GM04503 (cell line): ENCODE data around the gene SARNP.
A peak's percentile ranks its signal among the peaks of the same experiment; 100 is the strongest.

ENCODE experiments used
- DNase-seq: peaks from one replicate; pipeline ENCODE4 v3.0.0-alpha.2; 2012; ENCODE audit warnings: low read depth

SARNP gene

DNA sequence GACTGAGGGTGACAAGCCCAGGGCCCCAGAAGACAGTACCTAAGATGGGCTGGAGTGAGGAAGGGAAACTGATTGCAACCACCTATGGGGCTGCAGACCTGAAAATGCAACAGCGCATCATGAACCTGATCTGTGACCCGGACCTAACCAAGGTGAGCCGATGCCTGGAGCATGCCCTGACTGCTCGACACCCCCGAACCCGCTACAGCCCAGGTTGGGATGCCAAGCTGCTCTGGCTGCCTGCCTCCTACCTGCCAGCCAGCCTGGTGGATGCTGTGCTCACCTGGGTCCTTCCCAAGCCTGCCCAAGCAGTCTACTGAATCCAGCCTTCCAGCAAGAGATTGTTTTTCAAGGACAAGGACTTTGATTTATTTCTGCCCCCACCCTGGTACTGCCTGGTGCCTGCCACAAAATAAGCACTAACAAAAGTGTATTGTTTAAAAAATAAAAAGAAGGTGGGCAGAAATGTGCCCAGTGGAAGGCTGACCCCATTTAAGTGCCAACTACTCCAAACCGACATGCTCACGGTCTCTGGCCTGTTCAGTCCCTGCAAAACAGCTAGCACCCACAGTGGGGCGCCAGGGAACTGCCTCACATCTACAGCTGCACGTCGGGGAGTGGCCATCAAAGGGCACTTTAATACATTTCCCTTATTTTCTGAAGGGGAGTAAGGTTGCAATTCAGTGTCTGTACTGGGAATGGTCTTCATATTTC lies 93.1 kb downstream of the SARNP start:
- no peak for DNase-seq

DNA sequence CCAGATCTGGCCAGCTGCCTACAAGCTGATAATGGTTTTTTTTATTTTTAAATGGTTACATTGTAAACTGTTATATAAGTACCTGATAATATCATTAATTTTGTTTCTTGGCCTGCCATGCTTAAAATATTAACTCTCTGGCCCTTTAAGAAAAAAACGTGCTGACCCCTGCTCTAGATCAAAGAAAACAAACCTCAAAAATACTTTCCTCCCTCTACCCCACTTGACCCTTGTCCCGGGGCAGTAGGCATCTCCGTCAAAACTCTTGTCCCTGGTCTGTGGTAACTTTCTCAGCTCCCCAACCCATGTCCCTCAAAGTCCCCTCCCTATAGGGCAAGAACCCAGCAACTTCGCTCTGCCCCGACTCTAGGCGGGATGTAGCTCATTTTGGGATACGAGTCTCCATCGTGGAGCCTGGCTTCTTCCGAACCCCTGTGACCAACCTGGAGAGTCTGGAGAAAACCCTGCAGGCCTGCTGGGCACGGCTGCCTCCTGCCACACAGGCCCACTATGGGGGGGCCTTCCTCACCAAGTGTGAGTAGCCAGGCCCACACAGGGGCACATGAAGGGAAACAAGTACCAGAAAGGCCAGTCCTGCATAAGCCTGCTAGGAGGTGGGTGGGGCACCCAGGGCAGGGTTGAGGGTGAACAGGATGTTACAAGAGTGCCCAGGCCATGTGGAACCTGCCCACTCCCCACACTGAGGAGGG lies 93.9 kb downstream of the SARNP start:
- no peak for DNase-seq

DNA sequence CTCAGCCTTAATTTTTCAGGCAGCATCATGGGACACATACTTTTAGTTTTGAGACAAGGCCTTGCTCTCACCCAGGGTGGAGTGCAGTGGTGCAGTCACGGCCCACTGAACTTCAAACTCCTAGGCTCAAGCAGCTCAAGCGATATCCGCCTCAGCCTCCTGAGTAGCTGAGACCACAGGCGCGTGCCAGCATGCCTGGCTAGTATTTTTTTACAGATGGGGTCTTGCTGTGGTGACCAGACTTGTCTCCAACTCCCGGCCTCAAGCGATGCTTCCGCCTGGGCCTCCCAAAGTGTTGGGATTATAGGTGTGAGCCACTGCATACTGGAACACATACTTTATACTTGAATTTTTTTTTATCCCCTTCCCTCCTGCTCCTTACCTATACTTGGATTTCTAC lies 94.6 kb downstream of the SARNP start:
- DNase-seq = no peak

DNA sequence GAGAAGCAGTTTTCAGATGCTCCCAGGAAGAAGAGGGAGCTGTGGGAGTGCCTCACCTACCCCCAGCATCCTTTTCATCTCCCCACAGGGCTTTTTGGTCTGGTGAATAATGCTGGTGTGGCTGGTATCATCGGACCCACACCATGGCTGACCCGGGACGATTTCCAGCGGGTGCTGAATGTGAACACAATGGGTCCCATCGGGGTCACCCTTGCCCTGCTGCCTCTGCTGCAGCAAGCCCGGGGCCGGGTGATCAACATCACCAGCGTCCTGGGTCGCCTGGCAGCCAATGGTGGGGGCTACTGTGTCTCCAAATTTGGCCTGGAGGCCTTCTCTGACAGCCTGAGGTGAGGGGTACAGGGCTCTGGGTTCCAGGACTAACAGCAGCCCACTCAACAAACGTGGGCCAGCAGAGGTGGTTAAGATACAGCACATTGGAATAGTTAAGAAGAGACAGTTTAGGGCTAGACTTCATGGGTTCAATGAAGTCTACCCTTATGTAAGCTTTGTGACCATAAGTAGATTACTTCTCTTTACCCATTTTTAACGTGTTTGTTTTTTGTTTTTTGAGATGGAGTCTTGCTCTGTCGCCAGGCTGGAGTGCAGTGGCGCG lies 95.8 kb downstream of the SARNP start:
- DNase-seq = no peak

DNA sequence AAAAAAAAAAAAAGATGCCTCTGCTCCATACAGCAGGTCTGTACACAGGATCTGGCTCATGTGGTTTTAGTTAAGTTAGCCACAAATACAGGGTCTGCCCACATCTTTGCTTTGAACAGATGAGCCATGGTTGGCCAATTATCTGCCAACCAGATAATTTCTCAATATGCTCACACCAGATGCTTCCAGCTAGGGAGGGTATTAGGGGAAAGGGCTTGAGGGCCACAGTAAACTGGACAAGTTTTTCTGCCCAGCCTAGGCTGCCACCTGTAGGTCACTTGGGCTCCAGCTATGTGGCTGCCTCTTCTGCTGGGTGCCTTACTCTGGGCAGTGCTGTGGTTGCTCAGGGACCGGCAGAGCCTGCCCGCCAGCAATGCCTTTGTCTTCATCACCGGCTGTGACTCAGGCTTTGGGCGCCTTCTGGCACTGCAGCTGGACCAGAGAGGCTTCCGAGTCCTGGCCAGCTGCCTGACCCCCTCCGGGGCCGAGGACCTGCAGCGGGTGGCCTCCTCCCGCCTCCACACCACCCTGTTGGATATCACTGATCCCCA lies 96.6 kb downstream of the SARNP start:
- DNase-seq = peak; percentile 89

DNA sequence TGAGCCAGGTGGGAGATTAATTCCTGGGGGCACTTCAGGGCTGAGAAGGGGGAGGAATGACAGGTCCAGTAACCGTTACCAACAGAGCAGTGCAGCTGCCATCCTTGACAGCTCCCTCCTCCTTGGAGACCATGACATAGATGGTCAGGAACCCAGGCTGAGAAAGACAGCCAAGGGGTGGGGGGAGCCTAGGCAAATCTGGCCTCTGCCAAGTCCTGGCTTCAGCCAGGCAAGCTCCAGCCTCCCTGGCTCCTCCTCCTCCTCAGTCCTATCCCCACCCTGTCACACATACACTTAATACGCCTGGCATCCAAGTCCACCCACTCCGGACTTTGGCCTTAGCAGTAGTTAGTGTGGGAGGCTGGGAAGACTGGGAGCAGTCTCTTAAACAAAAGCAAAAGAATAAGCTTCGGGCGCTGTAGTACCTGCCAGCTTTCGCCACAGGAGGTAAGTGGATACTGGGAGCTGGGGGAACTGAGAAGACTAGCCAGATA lies 97.4 kb downstream of the SARNP start, which contains the start of gene RDH5:
Gene RDH5, plus strand, starts transcription at position 323 of the 494 bp plus-strand sequence. CDS start 792 bp downstream, outside the sequence.
- no peak for DNase-seq

DNA sequence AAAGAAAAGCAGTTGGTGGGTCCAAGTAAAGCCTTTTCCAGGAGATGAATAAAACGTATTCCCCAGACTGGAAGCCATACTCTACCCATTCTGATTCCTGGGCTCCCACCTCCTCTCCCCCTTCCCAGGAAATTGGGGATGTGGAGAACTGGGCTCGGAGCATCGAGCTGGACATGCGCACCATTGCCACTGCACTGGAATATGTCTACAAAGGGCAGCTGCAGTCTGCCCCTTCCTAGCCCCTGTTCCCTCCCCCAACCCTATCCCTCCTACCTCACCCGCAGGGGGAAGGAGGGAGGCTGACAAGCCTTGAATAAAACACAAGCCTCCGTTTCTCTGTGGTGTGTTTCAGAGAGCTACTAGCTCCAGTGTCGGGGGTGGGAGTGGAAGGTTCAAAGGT lies 98.2 kb downstream of the SARNP start:
- no peak for DNase-seq

DNA sequence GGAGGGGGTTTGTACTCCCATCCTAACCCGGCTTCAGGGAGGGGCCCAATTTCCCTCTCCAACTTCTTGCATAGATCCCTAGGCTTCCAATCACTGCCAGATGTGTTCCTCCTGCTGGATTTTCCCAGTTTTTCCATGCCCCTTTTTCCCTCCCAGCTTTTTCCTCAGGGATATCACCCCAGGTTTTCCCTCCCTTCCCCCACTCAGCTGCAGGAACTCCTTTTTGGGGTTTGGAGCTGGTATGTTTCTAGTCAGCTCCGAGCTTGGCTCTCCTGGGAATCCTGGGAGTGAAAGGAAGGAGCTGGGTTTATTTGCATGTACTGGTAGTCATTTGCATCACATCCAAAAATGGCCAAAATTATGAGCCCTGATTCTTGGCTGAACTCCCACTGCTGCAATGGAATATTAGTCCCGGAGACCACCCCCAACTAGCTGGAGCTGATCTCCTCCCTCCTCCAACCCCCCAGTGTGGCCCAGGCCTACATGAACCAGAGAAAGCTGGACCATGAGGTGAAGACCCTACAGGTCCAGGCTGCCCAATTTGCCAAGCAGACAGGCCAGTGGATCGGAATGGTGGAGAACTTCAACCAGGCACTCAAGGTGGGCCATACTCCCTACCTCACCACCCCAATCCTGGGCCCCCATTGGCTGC lies 98.8 kb downstream of the SARNP start:
- no peak for DNase-seq

DNA sequence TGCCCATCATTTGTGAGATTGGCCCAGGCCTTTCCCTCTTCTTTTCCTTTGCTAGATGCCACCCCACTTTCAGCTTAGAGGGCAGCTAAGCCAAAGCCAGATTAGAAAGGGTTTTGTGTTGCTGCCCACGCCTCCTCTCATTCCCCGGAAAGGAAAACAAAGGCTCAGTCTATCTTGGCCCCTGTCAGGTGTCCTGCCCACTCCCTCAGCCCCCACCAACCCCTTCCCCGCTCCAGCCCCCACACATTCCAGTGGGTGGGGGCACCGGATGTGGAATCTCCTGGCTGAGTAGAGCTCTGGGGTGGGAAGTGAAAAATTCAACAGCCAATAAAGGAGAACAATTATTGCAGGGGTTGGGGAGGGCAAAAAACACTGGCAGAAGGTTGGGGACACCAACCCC lies 99.5 kb downstream of the SARNP start:
- no peak for DNase-seq

DNA sequence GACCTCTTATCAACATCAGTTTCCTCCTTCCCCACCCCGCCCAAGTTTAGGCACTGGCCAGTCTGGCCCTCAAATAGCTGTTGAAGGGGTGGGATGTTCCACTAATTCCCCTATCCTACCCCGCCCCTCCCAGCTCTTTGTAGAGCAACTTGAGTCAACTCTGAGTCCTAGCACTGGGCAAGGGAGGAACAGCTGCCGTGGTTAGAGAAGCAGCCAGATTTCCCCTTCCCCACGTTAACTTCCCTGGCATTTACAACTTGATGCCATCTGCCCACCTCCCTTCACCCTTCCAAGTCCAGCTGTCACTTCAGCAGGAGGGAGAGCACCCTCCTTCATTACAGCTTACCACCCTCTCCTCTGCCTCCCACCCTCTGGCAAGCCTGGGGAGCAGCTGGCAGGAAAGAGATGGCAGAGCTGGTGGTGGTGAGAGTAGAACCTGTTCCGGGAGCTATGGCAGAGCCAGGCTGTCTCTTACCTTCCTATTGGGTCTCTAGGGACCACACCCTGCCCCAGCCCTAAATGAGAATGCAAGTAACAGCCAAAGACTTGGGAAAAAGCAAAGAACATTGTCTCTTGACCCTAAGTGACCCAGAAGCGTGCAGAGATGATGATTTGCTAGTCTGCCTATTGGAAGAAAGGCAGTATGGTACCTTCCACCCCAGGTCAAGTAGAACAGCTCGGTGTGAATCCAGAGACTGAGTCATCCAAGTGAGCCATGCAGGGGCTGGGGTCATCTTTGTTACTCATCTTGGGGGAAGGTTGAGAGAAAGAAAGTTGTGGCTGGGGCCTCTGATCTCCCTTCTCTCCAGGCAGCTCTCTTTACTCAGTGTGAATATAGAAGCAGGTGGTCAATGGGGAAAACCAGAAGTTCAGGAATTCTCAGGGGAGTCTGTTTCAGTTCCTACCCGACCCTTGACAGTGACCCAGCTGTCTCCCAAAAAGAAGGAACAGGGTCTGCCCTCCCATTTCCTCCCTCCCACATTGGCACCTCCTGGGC lies 100.2 kb downstream of the SARNP start:
- no peak for DNase-seq

DNA sequence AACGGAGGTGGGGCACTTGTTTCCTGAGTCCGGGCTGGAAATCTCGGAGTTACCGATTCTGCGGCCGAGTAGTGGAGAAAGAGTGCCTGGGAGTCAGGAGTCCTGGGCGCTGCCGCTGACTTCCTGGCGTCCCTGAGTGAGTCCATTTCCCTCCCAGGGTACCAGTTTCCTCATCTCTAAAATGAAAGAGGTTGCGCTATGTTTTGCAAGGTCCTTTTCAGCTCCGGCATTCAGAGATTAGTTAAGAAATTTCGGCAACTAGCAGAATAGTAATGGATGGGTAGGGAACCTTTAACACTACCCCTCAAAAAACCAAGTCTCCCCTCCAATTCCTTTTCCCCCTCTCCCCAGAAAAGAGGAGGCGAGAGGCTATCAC lies 101.0 kb downstream of the SARNP start:
- DNase-seq = no peak

DNA sequence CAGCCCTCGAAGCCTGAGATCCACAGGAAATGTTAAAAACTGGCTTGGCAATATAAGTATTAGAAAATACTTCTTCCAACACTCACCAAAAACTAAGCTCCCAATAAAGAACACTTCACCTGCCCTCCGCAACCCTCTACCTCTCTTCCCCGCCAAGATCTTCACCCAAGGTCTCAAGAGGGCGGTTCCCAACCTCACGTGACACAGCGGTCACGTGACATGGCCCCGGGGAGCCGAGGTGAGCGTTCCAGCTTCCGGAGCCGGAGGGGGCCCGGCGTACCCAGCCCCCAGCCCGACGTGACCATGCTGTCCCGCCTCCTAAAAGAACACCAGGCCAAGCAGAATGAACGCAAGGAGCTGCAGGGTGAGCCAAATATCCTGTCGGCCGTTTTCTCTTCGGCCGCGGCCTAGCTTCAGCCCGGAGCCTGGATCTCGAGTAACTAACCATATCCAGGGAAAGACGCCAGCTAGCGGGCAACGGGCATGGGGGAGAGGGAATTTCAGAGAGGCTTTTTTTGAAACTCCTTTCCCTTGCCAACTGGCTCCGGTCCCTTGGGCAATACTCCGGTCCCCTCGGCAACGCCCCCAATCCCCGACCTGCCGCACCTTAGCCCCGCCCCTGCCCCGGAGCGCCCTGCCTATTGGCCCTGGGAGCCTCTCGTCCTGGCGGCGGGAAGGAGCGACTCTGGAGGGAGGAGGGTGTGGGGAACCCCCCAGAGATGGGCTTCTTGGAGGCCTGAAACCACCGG lies 101.5 kb downstream of the SARNP start, which contains the start of gene BLOC1S1:
Gene BLOC1S1, plus strand, starts transcription at position 214 of the 749 bp plus-strand sequence. Its CDS starts 6 bp downstream, at position 220.
- peak; percentile 49 for DNase-seq

DNA sequence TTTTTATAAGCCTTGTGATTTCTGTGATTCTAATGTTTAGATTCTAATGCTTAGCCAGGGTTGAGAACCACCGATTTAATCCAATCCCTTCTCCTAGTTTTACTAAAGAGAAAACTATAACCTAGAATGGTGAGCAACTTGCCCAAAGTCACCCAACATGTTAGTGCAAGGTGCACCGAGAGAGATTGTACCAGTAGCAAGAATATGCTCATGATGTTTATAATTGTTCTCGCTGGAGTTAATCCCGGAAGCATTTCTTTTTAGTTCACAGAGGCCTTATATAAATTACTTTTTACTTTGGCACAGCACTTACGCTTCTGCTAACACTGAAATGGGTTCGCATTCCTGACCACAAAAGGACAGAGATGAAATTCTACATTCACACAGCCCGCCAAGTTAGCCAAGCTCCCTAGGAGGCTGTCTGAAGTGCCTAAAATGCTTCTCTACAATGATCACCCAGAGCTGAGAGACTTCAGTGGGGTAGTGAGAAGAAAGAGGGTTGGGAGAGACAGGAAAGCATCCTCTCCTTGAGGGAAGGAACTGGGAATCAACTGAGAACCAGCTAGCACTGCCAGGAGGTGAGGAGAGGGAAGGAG lies 102.3 kb downstream of the SARNP start:
- DNase-seq = no peak

DNA sequence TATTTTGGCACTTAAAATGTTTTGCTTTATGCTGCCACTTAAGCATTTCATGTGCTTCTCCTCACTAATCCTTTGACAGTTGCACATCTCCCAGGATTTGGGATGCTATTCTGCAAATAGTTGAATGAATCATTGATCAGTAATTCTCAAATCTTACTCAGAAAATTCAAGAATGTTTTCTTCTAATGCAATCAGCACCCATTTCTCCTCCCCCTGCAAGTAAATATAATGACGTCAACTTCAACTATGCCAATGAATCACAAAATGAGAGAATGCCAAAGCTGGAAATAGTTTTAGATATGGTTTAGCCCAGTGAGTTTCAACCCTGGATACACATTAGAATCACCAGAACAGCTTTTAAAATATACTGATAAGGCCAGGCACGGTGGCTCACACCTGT lies 103.8 kb downstream of the SARNP start:
- DNase-seq = peak; percentile 80

DNA sequence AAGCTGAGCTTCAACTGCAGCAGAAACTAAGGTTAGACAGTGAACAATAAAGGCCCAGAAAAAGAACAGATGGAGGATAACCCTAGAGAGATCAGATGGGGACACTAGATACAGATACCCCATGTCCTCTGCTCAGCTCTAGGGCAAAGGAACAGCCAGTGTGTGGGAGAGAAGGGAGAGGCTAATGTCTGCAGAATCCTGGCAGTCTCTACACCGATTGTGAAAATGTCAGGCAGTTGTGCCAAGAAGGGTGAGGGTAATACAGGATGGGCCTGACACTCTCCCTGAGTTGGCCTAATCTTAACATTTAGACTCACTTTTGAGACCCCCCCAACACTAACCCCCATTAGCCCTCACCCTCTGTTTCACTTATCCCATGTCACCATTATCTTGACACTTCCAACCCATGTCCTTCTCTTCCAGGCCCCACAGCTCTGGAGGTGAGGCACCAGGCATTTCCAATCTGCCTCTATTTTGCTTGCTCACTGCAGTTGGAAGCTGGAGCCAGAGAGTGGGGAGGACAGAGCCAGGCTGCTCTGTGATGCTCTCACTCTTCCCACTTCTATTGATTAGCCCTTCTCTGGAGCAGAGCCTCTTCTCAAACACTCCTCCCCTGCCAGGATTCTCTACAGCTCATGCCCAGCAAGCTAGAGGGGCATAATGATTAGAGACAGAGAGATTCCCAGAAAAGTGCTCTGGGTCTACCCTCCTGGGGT lies 104.7 kb downstream of the SARNP start:
- no peak for DNase-seq

DNA sequence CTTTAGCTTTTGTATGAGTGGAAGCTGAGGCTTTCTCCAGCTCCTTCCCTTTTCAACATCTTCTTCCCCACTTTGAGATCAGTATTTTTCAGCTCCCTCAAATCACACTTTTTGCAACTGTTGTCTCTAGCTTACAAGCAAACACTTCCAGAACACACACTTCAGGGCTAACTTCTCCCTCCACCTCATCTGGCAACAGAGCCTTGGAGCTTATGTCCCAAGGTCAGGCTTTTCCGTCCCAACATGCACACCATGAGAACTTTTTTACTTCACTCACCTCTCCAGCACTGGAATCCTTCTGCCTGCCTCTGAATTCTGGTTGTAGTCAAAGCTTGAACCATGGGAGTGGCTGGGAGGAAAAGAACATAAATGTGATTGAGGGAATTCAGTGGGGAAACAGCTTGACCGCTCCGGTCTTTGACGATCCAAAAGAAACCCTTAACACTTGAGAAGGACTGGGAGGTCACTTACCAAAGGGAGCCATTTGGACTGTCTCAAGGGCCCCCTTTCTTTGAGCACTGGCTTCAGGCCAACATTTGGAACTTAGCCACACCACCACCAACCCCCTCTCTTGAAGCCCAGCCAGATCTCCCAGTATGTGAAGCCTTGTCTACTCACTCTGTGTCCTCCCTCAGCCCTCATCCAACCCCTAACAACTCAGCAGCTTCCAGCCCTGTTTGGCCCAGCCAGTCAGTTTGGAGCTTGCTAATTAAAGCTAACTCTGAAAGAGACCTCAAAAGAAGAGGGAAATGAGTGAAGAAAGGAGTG lies 105.6 kb downstream of the SARNP start:
- no peak for DNase-seq

DNA sequence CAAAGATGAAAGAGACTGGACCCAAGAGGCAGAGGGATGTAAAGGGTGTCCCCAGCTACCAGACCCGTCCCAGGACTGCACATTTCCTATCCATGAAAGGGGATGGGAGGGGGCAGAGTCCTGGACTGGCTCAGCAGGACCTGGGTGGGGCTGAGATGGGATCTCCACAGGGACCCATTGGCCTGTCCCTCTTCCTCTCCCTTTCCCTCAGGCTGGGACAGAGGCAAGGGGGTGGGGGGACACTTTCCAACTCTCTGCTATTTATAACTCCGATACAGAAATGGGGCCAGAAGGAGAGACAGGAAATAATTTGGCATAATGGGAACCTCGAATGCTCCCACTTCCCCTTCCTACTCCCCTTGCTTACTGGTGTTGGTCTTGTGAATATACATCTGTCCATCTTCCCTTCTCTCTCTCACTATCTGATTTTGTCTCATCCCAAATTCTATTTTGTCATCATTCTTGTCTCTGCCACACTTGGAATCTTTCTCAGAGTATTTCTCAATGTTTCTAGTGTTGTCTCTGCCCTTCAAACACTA lies 108.8 kb downstream of the SARNP start:
- no peak for DNase-seq
